GM21619 (cell line): Measurements from ENCODE around the gene CT45A10.
"Not testable (repeated sequence)": the region's sequence is repeated elsewhere in the genome, so short reads cannot be mapped to it uniquely, and the experiment has no call there.

ENCODE experiments used
- ATAC-seq: cut with Tn5 transposase; IDR thresholded peaks from one replicate; pipeline ENCODE4 v1.9.1; 2021; ENCODE audit not compliant: unreplicated experiment

CT45A10 gene

GRCh38 chrX:135893294-135893817 is at the start of gene CT45A10, which contains the start of gene SAGE1:
CT45A10 (minus strand) TSS chrX:135893444; CDS start chrX:135885344, 8,100 bp downstream.
SAGE1 (plus strand) TSS chrX:135893716; CDS start chrX:135896243, 2,527 bp downstream.
- ATAC-seq: no peak

- no peak for ATAC-seq
Observed at GRCh38 chrX:135931644-135932487, 38.6 kb upstream of the CT45A10 start.

GRCh38 chrX:135927897-135928296 is 34.7 kb upstream of the CT45A10 start:
- ATAC-seq: no peak

GRCh38 chrX:135923353-135923752 is 30.1 kb upstream of the CT45A10 start:
- no peak for ATAC-seq

- ATAC-seq: not testable (repeated sequence)
Observed at GRCh38 chrX:135920516-135920915, 27.3 kb upstream of the CT45A10 start.

- ATAC-seq: no peak
Observed at GRCh38 chrX:135914404-135914803, 21.2 kb upstream of the CT45A10 start.

GRCh38 chrX:135910251-135910650 is 17.0 kb upstream of the CT45A10 start:
- no peak for ATAC-seq

- no peak for ATAC-seq
Observed at GRCh38 chrX:135892781-135893180, 463 bp downstream of the CT45A10 start.

- no peak for ATAC-seq
Observed at GRCh38 chrX:135890087-135890585, 3.1 kb downstream of the CT45A10 start.

- ATAC-seq: not testable (repeated sequence)
Observed at GRCh38 chrX:135888976-135889375, 4.3 kb downstream of the CT45A10 start.

- ATAC-seq: not testable (repeated sequence)
Observed at GRCh38 chrX:135888230-135888629, 5.0 kb downstream of the CT45A10 start.

- ATAC-seq: not testable (repeated sequence)
Observed at GRCh38 chrX:135882741-135883140, 10.5 kb downstream of the CT45A10 start.

- ATAC-seq: not testable (repeated sequence)
Observed at GRCh38 chrX:135871712-135872111, 21.5 kb downstream of the CT45A10 start, which contains the start of gene CT45A9. CT45A9 (minus strand) TSS chrX:135871812; CDS start chrX:135868061, 3,751 bp downstream.

GRCh38 chrX:135854438-135854837 is 38.8 kb downstream of the CT45A10 start, which contains the start of gene CT45A8:
CT45A8 (minus strand) TSS chrX:135854538; CDS start chrX:135850783, 3,755 bp downstream.
- not testable (repeated sequence) for ATAC-seq

- not testable (repeated sequence) for ATAC-seq
Observed at GRCh38 chrX:135837180-135837579, 56.1 kb downstream of the CT45A10 start, which contains the start of gene CT45A7. CT45A7 (minus strand) TSS chrX:135837280; CDS start chrX:135833533, 3,747 bp downstream.
